HEK293 (cell line): ENCODE data around the gene RIPOR3.
A peak's percentile ranks its signal among the peaks of the same experiment; 100 is the strongest.

Experiments used
- CTCF ChIA-PET: fragments of 350-600 bp; formaldehyde crosslinking; extraction: SDS; loops from one replicate; lab custom pipeline; 2021; ENCODE audit warnings: antibody characterized with exemption; lab: Yijun Ruan, JAX
- POLR2A ChIA-PET: fragments of 300-600 bp; formaldehyde crosslinking; extraction: SDS; loops from one replicate; lab custom pipeline; 2020; ENCODE audit warnings: antibody characterized with exemption, inconsistent platforms; lab: Yijun Ruan, JAX
- H3K27ac ChIP-seq: fragments of 200-500 bp; sonication (Bioruptor generic); 2 replicates; pipeline ENCODE4 v1.5.1; 2014; ENCODE audit warnings: low read depth, low read length, control low read depth, inconsistent platforms; ENCODE audit errors: extremely low read depth
- H3K36me3 ChIP-seq, 2 experiments: fragments of 200-500 bp in 1 of 2; sonication (Bioruptor generic) in 1 of 2; 1 replicate in 1 of 2; 2 replicates in 1 of 2; pipeline ENCODE4 v1.5.1; 2014 to 2017; ENCODE audit warnings: inconsistent platforms in 2 of 2, low read length in 2 of 2; ENCODE audit not compliant: control insufficient read depth in 2 of 2, insufficient read depth in 1 of 2
- H3K4me1 ChIP-seq: fragments of 200-500 bp; sonication (Bioruptor generic); 2 replicates; pipeline ENCODE4 v1.5.1; 2014; ENCODE audit warnings: mild to moderate bottlenecking, low read length, inconsistent platforms; ENCODE audit not compliant: control insufficient read depth, insufficient read depth
- H3K4me3 ChIP-seq: 2 replicates; pipeline ENCODE4 v1.5.1; 2011; ENCODE audit warnings: low read depth, mild to moderate bottlenecking, control low read depth, low read length, moderate library complexity
- H3K9me3 ChIP-seq: fragments of 200-500 bp; sonication (Bioruptor generic); 2 replicates; pipeline ENCODE4 v1.5.1; 2014; ENCODE audit warnings: low read depth, low read length, inconsistent platforms; ENCODE audit not compliant: control insufficient read depth, insufficient read depth
- EGR2 ChIP-seq: fragments of 450-650 bp; formaldehyde crosslinking; IDR thresholded peaks from 2 replicates; pipeline ENCODE4 v1.5.1; 2016; ENCODE audit warnings: low read depth, missing biosample characterization, missing genetic modification characterization
- GLIS1 ChIP-seq: fragments of 450-650 bp; formaldehyde crosslinking; IDR thresholded peaks from 2 replicates; pipeline ENCODE4 v1.5.1; 2016; ENCODE audit warnings: missing biosample characterization, missing genetic modification characterization
- MYNN ChIP-seq: fragments of 450-650 bp; formaldehyde crosslinking; IDR thresholded peaks from 2 replicates; pipeline ENCODE4 v1.5.1; 2016; ENCODE audit warnings: missing biosample characterization, missing genetic modification characterization, borderline replicate concordance
- OSR2 ChIP-seq: fragments of 450-650 bp; formaldehyde crosslinking; IDR thresholded peaks from 2 replicates; pipeline ENCODE4 v1.5.1; 2016; ENCODE audit warnings: missing biosample characterization, missing genetic modification characterization
- TRIM28 ChIP-seq: IDR thresholded peaks from 2 replicates; pipeline ENCODE4 v1.6.1; 2011; ENCODE audit warnings: low read length, control low read depth, borderline replicate concordance
- ZNF114 ChIP-seq: fragments of 450-650 bp; formaldehyde crosslinking; IDR thresholded peaks from 2 replicates; pipeline ENCODE4 v1.5.0; 2017; ENCODE audit warnings: missing biosample characterization, missing genetic modification characterization
- ZNF133 ChIP-seq: fragments of 450-650 bp; formaldehyde crosslinking; IDR thresholded peaks from 2 replicates; pipeline ENCODE4 v1.5.1; 2016; ENCODE audit warnings: missing biosample characterization, missing genetic modification characterization
- ZNF140 ChIP-seq: fragments of 450-650 bp; formaldehyde crosslinking; IDR thresholded peaks from 2 replicates; pipeline ENCODE4 v1.5.1; 2016; ENCODE audit warnings: missing biosample characterization, missing genetic modification characterization
- ZNF16 ChIP-seq: fragments of 450-650 bp; formaldehyde crosslinking; IDR thresholded peaks from 2 replicates; pipeline ENCODE4 v1.5.1; 2016; ENCODE audit warnings: low read depth, missing biosample characterization, missing genetic modification characterization
- ZNF19 ChIP-seq: fragments of 450-650 bp; formaldehyde crosslinking; IDR thresholded peaks from 2 replicates; pipeline ENCODE4; 2016; ENCODE audit warnings: missing biosample characterization, missing genetic modification characterization, low read depth
- ZNF221 ChIP-seq: fragments of 450-650 bp; formaldehyde crosslinking; IDR thresholded peaks from 2 replicates; pipeline ENCODE4 v1.5.1; 2017; ENCODE audit warnings: missing biosample characterization, missing genetic modification characterization, borderline replicate concordance
- ZNF266 ChIP-seq: fragments of 450-650 bp; formaldehyde crosslinking; IDR thresholded peaks from 2 replicates; pipeline ENCODE4 v1.5.1; 2016; ENCODE audit warnings: missing biosample characterization, missing genetic modification characterization, low read depth
- ZNF426 ChIP-seq: fragments of 450-650 bp; formaldehyde crosslinking; IDR thresholded peaks from 2 replicates; pipeline ENCODE4 v1.5.1; 2017; ENCODE audit warnings: missing biosample characterization, missing genetic modification characterization, mild to moderate bottlenecking, inconsistent platforms, moderate library complexity
- ZNF501 ChIP-seq: fragments of 450-650 bp; formaldehyde crosslinking; IDR thresholded peaks from 2 replicates; pipeline ENCODE4 v1.5.1; 2016; ENCODE audit warnings: missing biosample characterization, missing genetic modification characterization
- ZNF521 ChIP-seq: fragments of 450-650 bp; formaldehyde crosslinking; IDR thresholded peaks from 2 replicates; pipeline ENCODE4 v1.5.1; 2017; ENCODE audit warnings: missing biosample characterization, mild to moderate bottlenecking, missing genetic modification characterization
- ZNF548 ChIP-seq: fragments of 450-650 bp; formaldehyde crosslinking; IDR thresholded peaks from 2 replicates; pipeline ENCODE4 v1.5.1; 2016; ENCODE audit warnings: missing biosample characterization, missing genetic modification characterization
- ZNF558 ChIP-seq: fragments of 450-650 bp; formaldehyde crosslinking; IDR thresholded peaks from 2 replicates; pipeline ENCODE4 v1.5.1; 2016; ENCODE audit warnings: missing biosample characterization, missing genetic modification characterization
- ZNF600 ChIP-seq: fragments of 450-650 bp; formaldehyde crosslinking; IDR thresholded peaks from 2 replicates; pipeline ENCODE4 v1.5.1; 2016; ENCODE audit warnings: missing biosample characterization, missing genetic modification characterization
- ZNF621 ChIP-seq: fragments of 450-650 bp; formaldehyde crosslinking; IDR thresholded peaks from 2 replicates; pipeline ENCODE4 v1.5.1; 2017; ENCODE audit warnings: missing biosample characterization, missing genetic modification characterization
- ZNF624 ChIP-seq: fragments of 450-650 bp; formaldehyde crosslinking; IDR thresholded peaks from 2 replicates; pipeline ENCODE4 v1.5.1; 2017; ENCODE audit warnings: missing biosample characterization, missing genetic modification characterization
- ZNF707 ChIP-seq: fragments of 450-650 bp; formaldehyde crosslinking; IDR thresholded peaks from 2 replicates; pipeline ENCODE4 v1.5.1; 2016; ENCODE audit warnings: missing biosample characterization, missing genetic modification characterization
- ZNF76 ChIP-seq: fragments of 450-650 bp; formaldehyde crosslinking; IDR thresholded peaks from 2 replicates; pipeline ENCODE4; 2016; ENCODE audit warnings: low read depth, missing biosample characterization, missing genetic modification characterization, borderline replicate concordance
- ZNF830 ChIP-seq: fragments of 450-650 bp; IDR thresholded peaks from 2 replicates; pipeline ENCODE4 v1.5.0; 2018; ENCODE audit warnings: missing biosample characterization, missing genetic modification characterization, low read depth, mild to moderate bottlenecking, moderate library complexity
- ZSCAN30 ChIP-seq: fragments of 450-650 bp; IDR thresholded peaks from 2 replicates; pipeline ENCODE4 v1.5.1; 2018; ENCODE audit warnings: missing biosample characterization, mild to moderate bottlenecking, missing genetic modification characterization, moderate library complexity
- TF ChIP-seq, protein P1 (sequence below): fragments of 450-650 bp; formaldehyde crosslinking; IDR thresholded peaks from 2 replicates; pipeline ENCODE4 v1.5.1; 2016; ENCODE audit warnings: missing biosample characterization, missing genetic modification characterization, low read depth
- TF ChIP-seq, protein P2 (sequence below): fragments of 450-650 bp; formaldehyde crosslinking; IDR thresholded peaks from 2 replicates; pipeline ENCODE4 v1.5.1; 2016; ENCODE audit warnings: missing biosample characterization, missing genetic modification characterization

RIPOR3 gene

DNA sequence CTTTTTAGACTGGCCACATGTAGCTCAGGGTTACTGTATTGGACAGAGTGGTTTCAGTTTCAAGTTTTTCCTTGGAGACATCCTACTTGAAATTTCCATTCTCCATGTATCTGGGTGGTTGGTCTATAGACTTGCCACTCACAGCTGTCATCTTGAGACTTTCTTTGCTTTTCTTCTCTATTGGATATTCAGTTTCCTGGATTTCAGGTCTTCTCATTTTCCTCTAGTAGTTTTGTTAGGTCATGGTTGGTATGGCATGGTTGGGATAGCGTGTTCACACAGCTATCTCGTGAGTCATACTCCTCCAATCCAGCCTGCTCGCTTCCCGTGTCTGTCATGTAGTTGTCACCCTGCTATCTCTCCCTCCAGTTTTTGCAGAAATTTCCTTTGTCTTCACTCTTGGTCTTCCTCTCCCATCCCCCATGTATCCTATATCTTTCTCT is 132.8 kb downstream of the RIPOR3 start:
- no peak overlapping the region for H3K27ac ChIP-seq
- H3K9me3 ChIP-seq, result no peaks in the 10 kb centered on the region
- ChIA-PET CTCF (interaction anchor here (2.1 kb wide), 1 partner anchor 18 kb away, joined by 4 read pairs; no protein-coding TSS in a partner anchor), POLR2A (no interaction called here)
- H3K36me3 ChIP-seq, result peaks cover 0 to 13% of the 10 kb centered on the region in 2 experiments; a peak in 1 of 3 replicates
- peak; percentile 87 for TF ChIP-seq ZNF600 (tag by site-specific recombination)
- TF ChIP-seq, protein P1, sequence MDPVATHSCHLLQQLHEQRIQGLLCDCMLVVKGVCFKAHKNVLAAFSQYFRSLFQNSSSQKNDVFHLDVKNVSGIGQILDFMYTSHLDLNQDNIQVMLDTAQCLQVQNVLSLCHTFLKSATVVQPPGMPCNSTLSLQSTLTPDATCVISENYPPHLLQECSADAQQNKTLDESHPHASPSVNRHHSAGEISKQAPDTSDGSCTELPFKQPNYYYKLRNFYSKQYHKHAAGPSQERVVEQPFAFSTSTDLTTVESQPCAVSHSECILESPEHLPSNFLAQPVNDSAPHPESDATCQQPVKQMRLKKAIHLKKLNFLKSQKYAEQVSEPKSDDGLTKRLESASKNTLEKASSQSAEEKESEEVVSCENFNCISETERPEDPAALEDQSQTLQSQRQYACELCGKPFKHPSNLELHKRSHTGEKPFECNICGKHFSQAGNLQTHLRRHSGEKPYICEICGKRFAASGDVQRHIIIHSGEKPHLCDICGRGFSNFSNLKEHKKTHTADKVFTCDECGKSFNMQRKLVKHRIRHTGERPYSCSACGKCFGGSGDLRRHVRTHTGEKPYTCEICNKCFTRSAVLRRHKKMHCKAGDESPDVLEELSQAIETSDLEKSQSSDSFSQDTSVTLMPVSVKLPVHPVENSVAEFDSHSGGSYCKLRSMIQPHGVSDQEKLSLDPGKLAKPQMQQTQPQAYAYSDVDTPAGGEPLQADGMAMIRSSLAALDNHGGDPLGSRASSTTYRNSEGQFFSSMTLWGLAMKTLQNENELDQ (tag by site-specific recombination), result no peak
- H3K4me1 ChIP-seq, result peaks cover 3% of the 10 kb centered on the region
- H3K4me3 ChIP-seq, result no peak overlapping the region

DNA sequence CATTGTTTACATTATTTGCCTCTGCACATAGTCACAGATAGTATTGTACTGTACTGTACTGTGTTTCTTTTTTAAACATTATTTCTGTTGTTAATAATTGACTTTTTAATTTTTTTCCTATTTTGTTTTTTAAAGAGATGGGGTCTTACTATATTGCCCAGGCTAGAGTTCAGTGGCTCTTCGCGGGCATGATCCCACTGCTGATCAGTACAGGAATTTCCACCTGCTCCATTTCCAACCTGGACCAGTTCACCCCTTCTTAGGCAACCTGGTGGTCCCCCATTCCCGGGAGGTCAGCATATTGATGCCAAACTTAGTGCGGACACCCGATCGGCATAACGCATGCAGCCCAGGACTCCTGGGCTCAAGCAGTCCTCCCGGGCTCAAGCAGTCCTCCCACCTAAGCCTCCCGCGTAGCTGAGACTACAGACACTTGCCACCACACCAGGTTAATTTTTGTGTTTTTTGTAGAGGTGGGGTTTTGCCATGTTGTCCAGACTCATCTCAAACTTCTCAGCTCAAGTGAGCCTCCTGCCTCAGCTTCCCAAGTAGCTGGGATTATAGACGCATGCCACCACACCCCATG is 133.7 kb downstream of the RIPOR3 start:
- POLR2A ChIA-PET, result no interaction called here
- CTCF ChIA-PET, result interaction anchor here (2.1 kb wide), 1 partner anchor 19 kb away, joined by 4 read pairs; no protein-coding TSS in a partner anchor

DNA sequence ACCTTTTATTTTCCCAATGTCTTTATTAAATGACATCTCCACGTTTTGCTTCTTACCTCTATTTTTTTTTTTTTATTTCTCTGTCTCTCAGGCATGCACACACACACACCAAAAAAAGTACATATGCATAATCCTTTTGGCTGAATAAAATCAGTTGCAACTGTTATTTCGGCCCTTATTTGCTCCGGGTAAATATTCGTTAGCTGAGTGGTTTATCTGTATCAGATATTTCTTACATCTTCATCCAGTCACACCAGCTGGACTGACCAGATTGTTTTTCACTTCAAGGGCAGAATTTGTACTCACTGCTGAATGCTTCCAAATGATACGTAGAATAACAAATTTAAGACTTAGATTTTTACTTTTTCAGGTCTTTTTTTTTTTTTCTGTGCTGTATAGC is 135.7 kb downstream of the RIPOR3 start:
- H3K36me3 ChIP-seq, result no peaks in the 10 kb centered on the region
- CTCF ChIA-PET, result interaction anchor here (0.5 kb wide), 1 partner anchor 163 kb away, joined by 3 read pairs; no protein-coding TSS in a partner anchor
- POLR2A ChIA-PET, result no interaction called here
- H3K4me3 ChIP-seq, result no peak overlapping the region
- H3K9me3 ChIP-seq, result no peaks in the 10 kb centered on the region
- peaks cover 3% of the 10 kb centered on the region; the same call in 1 of the 2 replicates for H3K4me1 ChIP-seq
- TF ChIP-seq ZNF16 (tag by site-specific recombination) (no peak), ZNF830 (tag by site-specific recombination) (no peak), ZNF426 (tag by site-specific recombination) (no peak), ZNF266 (tag by site-specific recombination) (no peak), ZNF707 (no peak), ZNF624 (tag by site-specific recombination) (no peak)
- TF ChIP-seq, all 188 proteins: peak for 0
- no peak overlapping the region for H3K27ac ChIP-seq

More for the DNA sequence above, 133.7 kb downstream of the RIPOR3 start:
- no peak overlapping the region for H3K27ac ChIP-seq
- peaks cover 0 to 8% of the 10 kb centered on the region in 2 experiments; a peak in 1 of 3 replicates for H3K36me3 ChIP-seq
- peaks cover 3% of the 10 kb centered on the region for H3K4me1 ChIP-seq
- H3K9me3 ChIP-seq, result no peaks in the 10 kb centered on the region
- H3K4me3 ChIP-seq, result no peak overlapping the region
- no peak for TF ChIP-seq ZNF521 (tag by site-specific recombination)
- TF ChIP-seq ZNF621, result no peak
- no peak for TF ChIP-seq ZNF558 (tag by site-specific recombination)
- no peak for TF ChIP-seq TRIM28
- no peak for TF ChIP-seq OSR2 (tag by site-specific recombination)
- TF ChIP-seq MYNN, result no peak
- TF ChIP-seq ZNF221, result no peak
- TF ChIP-seq ZNF133 (tag by site-specific recombination), result no peak
- TF ChIP-seq ZNF19 (tag by site-specific recombination), result no peak
- TF ChIP-seq ZNF76, result no peak
- TF ChIP-seq ZSCAN30 (tag by site-specific recombination), result no peak
- TF ChIP-seq, protein P2, sequence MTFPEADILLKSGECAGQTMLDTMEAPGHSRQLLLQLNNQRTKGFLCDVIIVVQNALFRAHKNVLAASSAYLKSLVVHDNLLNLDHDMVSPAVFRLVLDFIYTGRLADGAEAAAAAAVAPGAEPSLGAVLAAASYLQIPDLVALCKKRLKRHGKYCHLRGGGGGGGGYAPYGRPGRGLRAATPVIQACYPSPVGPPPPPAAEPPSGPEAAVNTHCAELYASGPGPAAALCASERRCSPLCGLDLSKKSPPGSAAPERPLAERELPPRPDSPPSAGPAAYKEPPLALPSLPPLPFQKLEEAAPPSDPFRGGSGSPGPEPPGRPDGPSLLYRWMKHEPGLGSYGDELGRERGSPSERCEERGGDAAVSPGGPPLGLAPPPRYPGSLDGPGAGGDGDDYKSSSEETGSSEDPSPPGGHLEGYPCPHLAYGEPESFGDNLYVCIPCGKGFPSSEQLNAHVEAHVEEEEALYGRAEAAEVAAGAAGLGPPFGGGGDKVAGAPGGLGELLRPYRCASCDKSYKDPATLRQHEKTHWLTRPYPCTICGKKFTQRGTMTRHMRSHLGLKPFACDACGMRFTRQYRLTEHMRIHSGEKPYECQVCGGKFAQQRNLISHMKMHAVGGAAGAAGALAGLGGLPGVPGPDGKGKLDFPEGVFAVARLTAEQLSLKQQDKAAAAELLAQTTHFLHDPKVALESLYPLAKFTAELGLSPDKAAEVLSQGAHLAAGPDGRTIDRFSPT (tag by site-specific recombination), result no peak
- no peak for TF ChIP-seq ZNF114
- no peak for TF ChIP-seq ZNF501 (tag by site-specific recombination)
- TF ChIP-seq ZNF548, result no peak
- no peak for TF ChIP-seq GLIS1 (tag by site-specific recombination)
- TF ChIP-seq EGR2 (tag by site-specific recombination), result no peak
- TF ChIP-seq ZNF140 (tag by site-specific recombination), result no peak
